GM12801 (cell line): ENCODE results near the gene STPG1.

Experiments used
- TF ChIP-seq, protein P1 (sequence below): IDR thresholded peaks from one replicate; pipeline ENCODE4 v1.5.1; 2011; ENCODE audit warnings: control low read depth; ENCODE audit not compliant: insufficient read length; ENCODE audit errors: extremely low read depth

Gene STPG1

DNA sequence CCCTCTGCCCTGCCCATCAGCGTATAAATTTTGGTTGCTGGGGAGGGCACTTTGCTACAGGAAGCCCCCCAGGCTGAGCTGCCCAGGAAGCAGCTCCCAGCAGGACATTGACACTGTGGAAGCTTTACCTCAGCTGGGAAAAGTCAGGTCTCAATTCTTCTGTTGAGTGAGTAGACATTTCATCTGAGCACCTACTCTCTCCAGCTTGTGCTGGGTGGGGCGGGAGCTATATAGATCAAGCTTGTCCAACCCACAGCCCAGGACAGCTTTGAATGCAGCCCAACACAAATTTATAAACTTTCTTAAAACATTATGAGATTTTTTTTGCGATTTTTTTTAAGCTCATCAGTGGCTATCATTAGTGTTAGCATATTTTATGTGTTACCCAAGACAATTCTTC, 11.4 kb upstream of the STPG1 start:
- TF ChIP-seq, protein P1, sequence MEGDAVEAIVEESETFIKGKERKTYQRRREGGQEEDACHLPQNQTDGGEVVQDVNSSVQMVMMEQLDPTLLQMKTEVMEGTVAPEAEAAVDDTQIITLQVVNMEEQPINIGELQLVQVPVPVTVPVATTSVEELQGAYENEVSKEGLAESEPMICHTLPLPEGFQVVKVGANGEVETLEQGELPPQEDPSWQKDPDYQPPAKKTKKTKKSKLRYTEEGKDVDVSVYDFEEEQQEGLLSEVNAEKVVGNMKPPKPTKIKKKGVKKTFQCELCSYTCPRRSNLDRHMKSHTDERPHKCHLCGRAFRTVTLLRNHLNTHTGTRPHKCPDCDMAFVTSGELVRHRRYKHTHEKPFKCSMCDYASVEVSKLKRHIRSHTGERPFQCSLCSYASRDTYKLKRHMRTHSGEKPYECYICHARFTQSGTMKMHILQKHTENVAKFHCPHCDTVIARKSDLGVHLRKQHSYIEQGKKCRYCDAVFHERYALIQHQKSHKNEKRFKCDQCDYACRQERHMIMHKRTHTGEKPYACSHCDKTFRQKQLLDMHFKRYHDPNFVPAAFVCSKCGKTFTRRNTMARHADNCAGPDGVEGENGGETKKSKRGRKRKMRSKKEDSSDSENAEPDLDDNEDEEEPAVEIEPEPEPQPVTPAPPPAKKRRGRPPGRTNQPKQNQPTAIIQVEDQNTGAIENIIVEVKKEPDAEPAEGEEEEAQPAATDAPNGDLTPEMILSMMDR, result no peak

DNA sequence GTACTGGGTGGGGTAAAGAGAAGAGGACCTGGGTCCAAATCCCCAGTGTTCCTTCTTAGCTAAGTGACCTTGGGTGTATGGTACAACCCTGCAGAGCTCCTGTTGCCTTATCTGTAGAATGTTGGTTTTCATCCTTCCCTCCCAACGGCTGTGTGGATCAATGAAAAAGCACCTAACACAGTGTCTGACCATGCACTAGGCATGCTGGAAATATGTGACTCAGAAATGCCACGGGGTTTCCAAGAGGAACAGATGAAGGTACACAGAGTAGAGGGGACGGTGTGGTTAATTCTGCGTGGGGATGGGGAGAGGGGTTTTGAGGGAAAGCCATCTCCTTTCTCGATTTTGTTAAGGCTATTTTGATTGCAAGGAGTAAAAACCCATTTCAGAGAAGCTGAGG, 10.6 kb upstream of the STPG1 start:
- TF ChIP-seq, protein P1, result no peak

DNA sequence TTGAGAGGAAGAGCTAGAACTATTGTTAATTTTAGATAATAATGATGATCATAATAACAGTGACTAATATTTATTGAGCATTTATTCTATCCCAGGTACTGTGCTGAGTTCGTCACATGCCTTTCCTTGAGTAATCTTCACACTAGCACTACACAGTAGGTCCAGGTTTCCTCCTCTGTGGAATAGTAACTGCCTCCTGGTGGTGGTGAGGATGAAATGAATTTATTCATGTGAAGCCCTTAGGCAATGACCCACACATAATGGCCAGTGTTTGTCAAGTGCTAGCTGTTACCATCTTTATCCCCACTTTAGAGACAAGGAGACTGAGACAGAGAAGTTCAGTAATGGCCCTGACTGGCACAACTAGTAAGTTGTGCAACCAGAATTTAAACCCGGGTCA, 7.9 kb upstream of the STPG1 start:
- TF ChIP-seq, protein P1, result no peak

DNA sequence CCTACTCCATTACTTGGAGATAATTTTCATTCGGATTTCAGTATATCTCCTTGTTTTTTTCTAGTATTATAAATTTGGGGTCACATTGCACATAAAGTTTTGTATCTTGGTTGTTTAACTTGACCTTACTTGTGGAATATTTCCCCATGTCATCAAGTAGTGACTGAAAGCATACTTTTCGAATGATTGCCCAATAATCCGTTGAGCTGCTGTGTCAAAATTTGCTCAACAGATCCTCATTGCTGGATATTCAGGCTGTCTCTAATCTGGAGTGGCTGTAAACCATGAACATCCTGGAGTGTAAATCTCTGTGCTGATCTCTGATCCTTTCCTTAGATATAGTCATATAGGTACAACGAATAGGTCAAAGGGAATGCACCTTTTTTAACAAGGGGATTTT, 7.0 kb upstream of the STPG1 start:
- TF ChIP-seq, protein P1, result no peak

DNA sequence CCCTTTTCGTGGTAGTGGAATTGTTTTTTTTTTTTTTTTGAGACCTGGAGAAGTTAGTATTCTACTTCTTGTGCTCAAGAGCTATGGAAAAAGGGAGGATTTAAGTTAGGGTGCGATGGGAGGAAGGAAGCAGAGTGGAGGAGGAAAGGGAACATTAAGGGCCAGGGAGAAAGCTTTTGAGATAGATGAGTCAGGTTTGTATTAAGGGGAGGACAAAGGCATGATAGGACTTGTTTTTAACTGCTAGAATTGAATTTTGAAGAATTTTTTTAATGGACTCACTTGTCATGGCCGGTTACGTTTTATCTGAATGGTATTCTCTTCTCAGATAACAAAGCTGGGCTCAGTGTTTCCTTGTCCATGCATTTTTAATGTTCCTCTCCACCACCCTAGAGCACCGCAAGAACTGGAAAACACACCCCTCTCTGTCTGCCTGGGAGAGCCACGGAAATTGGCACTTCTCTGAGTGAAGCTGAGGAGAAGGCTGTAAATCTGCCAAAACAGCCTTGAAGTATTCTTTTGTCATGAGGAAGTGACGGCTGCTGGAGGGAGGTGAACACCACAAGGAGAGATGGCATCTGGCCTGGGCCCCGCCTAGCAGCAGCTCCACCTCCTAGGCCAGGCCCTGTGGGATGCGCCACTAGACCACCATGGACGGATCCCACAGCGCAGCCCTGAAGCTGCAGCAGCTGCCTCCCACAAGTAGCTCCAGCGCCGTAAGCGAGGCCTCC, 5.5 kb upstream of the STPG1 start:
- TF ChIP-seq, protein P1, result no peak

DNA sequence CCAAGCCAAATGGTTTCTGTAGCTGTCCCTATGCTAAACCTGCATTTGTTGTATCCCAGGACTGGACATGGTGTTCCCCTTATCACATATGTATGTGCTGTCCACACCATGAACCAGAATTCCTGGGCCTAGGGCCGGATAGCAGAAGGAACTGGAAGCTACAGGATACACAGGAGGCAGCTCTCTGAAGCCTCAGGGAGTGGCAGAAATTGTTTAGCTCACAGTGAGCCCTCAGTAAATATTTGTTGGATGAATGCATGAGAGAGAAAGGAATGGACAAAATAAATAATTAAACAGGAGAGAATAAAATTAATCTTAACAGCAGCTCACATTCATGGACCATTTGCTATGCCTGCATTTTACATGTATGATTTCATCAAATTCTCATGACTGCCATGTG, 4.1 kb upstream of the STPG1 start:
- TF ChIP-seq, protein P1, result no peak

DNA sequence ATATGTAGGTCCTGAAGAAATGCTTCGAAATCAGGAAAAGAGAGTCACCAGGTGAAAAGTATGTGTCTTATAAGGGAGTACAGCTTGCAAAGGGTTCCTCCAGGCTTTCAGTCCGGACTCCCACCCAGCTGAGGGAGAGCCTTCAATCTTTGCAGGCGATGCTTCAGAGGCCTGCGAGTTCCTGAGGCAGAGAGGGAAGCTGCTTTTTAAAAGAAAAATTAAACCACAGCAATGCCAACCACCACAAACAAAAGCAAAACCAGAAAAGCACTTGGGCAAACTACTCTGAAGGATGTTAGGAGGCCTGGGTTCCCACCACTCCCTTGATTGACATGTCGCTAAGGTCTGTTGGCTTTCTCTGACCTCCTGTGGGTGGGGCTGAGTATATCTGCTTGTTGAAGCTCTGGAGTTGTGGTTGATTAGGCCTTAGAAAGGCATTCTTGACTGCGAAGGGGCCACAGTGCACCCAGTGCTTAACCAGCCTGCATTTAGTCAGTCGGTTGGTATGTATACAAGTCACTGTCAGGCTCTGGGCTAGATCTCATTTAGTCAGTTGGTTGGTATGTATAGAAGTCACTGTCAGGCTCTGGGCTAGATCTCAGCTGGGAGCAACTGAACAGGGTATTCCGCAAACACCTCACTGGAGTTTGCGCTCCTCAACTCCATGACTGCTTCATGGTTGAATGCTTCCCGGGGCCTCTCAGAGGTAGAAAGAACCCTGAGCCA, 3.2 kb upstream of the STPG1 start:
- TF ChIP-seq, protein P1, result no peak
